HG02981 (cell line): ENCODE data around the gene PFKFB2.
"Not testable (repeated sequence)": the region's sequence is repeated elsewhere in the genome, so short reads cannot be mapped to it uniquely, and the experiment has no call there.

Experiments
- ATAC-seq: cut with Tn5 transposase; IDR thresholded peaks from one replicate; pipeline ENCODE4 v1.9.1; 2021; ENCODE audit warnings: mild to moderate bottlenecking, moderate library complexity; ENCODE audit not compliant: unreplicated experiment

The PFKFB2 gene

GRCh38 chr1:207036865-207037264 is 16.2 kb upstream of the PFKFB2 start:
- no peak for ATAC-seq

- ATAC-seq, result no peak
These were observed 13.5 kb upstream of the PFKFB2 start for GRCh38 chr1:207039380-207040180.

- no peak for ATAC-seq
These were observed 12.9 kb upstream of the PFKFB2 start for GRCh38 chr1:207040181-207040533.

GRCh38 chr1:207041397-207041796 is 11.7 kb upstream of the PFKFB2 start:
- not testable (repeated sequence) for ATAC-seq

- ATAC-seq, result no peak
These were observed 7.6 kb upstream of the PFKFB2 start for GRCh38 chr1:207045453-207045852.

- ATAC-seq, result no peak
These were observed 5.6 kb upstream of the PFKFB2 start for GRCh38 chr1:207047505-207047904.

GRCh38 chr1:207048041-207048440 is 5.0 kb upstream of the PFKFB2 start:
- ATAC-seq, result no peak

- ATAC-seq, result no peak
These were observed 4.0 kb upstream of the PFKFB2 start for GRCh38 chr1:207049054-207049453.

GRCh38 chr1:207049514-207049913 is 3.6 kb upstream of the PFKFB2 start:
- ATAC-seq, result no peak

DNA sequence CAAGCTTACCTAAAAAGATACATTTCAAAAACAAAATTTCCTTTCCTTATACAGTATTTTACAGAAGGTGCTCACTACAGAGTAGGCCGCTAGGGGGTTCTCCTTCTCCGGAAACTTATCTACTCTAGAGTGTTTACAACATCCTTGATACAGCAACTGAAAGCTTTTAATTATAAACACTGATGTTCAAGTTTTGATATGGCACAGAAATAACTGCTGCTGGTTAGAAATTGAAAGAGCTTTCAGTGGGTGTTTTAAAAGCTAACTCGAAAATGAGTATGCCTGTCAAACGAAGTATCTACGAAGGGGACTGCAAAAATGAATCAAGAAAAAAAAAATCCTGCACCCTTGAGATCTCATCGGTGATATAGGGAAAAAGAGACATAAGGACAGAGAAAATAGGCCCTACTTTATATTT is 3.1 kb upstream of the PFKFB2 start:
- peak; percentile 31 for ATAC-seq

GRCh38 chr1:207050480-207051190 is 2.4 kb upstream of the PFKFB2 start:
- ATAC-seq, result peak; percentile 37

DNA sequence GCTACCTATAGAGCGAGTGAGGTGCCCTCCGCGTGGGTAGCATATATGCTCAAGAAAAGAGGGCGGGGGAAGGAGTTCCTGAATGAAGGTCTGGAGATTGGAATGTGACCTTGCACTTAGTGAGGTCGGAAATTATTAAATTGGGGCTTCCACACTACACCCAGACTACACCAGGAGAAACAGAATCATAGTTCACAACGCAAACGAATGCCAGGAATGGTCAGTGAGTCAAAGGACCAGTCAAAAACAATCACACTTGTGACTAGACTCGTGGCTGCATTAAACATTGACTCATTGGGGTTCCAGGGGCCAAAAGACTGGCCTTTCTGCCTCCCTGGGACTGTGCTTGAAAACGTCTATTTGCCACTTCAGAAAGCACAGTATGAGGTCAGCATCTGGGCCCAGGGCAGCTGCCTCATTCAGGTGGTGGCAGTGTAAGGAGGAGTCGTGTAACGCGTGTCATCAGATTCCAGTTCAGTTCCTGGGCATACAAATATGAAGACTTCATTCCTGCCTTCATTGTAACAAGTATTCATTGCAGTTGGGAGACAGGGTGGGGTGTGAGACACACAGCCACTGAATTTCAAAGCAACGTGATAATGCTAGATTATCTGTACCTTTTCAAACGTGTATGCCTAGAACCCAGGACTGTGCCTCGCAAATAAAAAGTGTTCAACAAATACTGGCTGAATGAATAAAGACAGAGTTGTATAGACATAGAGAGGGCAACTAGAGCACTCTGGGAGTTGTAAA is 1.7 kb upstream of the PFKFB2 start, which contains the start of gene YOD1:
Gene YOD1 (minus strand): TSS at position 18 of the 753 bp plus-strand sequence. CDS start 178 bp downstream, outside the sequence.
- no peak for ATAC-seq

- no peak for ATAC-seq
These were observed 1.4 kb downstream of the PFKFB2 start for GRCh38 chr1:207054491-207054890.

DNA sequence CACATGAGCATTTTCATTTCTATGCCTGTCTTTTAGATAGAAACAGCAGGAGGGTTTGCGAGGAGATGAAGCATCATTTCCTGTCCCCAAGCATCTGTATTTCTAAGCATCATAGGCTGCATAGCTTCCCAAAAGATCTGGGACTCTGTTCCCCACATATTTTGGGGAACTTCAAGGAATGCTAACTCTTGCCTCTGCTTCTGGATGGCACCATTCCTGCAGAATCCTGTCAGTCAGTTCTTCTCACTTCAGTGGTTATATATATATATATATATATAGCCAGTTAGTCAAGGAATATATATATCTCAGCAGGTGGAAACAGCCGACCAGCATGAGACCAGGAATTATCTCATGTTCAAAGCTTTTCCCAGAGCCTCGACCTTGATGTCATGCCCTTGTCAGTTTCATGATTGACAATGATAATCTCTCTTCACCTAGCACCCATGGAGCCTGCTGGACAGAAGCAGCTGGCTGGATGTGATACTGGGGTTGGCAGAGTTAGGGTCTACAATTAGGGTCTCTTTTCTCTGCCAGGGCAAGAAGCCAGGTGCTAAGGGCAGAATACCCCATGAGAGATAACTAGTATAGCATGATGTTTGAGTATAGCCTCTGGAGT is 2.4 kb downstream of the PFKFB2 start:
- no peak for ATAC-seq

DNA sequence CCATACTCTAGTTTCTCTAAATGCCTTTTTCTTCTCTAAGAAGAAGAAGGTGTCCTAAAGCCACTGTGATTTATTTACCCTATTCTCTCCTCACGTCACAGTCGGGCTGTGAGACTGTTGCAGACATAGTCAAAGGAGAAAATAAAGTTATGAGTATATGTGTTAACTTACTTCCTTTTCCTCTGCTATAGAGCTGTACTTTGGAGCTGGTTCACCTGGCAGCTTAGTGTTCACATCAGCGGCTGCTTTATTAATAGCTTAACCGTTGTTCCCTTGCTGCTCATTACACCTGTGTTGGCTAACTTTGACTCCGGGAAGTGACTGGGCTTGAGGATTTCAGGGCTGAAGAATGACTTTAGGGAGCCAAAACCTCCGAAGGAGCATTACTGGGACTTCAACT is 3.6 kb downstream of the PFKFB2 start:
- no peak for ATAC-seq

DNA sequence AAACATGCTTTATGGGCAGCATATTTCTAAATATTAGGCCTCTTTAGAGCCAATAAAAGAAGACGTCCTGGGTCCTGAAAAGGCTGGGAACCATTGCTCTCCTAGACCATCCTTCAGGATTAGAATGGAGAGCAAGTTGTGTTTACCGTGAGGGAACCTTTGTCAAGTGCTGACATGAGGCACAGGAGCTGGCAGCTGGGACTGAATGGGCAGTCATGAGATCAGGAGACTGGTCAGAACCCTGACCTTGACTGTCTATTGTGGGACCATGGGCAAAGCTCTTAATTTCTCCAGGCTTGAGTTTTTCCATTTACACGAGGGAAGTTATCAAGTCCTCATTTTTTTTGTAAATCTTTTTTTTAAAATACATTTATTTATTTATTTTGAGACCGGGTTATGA is 5.2 kb downstream of the PFKFB2 start:
- no peak for ATAC-seq

DNA sequence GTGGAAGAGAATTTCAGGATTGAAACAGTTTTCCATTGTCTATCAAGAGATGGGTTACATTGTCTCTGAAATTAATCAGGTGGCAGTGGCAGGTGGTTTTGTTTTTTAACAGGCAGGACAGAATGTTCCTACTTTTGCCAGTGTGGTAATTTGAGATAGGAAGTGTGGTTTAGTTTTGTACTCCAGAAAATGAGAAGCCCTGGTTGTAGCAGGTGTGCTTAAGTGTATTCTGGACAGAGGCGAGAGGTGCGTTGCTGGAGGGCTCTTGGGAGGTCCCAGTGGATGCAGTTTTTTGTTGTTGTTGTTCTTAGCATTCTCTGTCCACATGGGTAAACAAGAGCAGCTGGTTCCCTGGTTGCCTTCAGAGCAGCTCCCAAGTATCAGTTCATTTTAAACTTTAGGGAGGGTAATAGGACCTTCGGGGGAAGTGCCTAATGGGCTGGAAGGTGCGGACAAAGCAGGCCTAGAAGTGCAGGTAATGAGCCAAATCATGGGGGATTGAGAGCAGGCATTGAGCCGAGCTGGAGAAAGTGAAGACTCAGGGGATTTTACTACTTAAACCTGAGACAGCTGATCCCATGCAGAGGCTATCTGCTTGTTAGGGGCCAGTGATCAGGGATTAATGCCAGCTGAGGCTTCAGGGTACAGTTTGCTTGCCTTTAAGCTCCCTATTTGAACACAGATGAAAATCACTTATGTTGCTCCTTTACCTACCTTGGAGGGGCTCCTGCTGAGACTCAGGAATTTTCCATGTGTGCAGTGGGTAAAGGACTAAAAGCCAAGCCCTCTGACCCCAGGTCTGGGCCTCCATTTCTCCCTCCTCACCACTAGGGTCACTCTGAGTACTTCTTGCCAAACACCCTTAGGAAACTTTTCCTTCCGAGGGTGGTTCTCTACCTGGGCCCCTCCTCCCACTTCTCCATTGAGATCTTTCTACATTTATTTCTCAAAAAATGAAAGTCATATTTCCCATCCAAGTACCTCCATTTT is 6.1 kb downstream of the PFKFB2 start:
- ATAC-seq, result no peak

- ATAC-seq, result no peak
These were observed 6.8 kb downstream of the PFKFB2 start for GRCh38 chr1:207059881-207060280.

DNA sequence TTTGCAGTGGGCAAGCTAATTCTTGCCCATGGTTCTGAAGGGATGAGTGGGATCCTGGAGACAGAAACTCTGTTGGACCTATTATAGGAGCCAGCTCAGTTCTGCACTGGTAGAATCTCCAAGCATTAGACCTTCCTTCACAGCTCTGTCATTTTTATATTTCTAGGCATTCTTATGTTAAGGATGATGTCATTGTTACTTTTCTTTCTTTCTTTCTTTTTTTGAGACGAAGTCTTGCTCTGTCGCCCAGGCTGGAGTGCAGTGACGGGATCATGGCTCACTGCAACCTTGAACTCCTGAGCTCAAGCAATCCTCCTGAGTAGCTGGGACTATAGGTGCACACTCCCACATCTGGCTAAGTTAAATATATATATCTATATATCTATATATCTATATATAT is 7.5 kb downstream of the PFKFB2 start:
- no peak for ATAC-seq

DNA sequence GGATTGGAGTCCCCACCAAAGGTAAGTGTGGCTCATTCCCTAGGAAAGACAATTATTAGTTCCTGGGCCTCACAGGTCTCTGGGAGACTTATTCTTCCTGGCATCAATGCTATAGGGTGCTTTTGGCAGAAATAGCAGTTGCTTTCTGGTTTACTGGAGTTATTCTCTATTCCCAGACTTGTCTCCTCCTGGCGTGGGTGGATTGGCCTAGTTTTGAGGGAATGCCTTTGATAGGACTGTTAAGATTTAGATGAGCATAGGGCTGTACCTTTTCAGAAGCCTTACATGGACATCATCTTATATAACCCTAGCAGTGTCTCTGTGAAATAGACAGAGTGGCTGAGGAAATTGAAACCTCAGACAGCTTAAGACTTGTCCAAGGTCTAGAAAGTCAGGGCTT is 9.0 kb downstream of the PFKFB2 start:
- no peak for ATAC-seq
